ENCODE data around the gene GORASP2.

DNA sequence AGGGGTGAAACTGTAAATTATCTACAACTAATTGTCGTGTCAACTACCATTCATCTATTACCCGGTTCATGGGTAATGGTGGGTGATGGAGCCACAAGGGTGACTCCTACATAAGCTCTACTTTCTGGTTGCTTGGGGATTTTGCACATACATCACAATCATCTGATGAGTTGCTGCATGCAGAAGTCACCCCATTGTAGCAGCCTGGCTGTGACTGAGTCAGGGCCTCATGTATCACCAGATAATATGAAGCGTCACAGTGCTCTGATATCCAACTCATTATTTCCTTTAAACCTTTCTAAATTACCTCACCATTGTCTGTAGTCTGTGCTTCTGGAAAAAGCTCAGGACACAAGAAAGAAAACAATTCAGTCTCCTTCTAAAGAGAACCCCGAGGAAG is 32.4 kb upstream of the GORASP2 start:
- TF ChIP-seq, protein P1, sequence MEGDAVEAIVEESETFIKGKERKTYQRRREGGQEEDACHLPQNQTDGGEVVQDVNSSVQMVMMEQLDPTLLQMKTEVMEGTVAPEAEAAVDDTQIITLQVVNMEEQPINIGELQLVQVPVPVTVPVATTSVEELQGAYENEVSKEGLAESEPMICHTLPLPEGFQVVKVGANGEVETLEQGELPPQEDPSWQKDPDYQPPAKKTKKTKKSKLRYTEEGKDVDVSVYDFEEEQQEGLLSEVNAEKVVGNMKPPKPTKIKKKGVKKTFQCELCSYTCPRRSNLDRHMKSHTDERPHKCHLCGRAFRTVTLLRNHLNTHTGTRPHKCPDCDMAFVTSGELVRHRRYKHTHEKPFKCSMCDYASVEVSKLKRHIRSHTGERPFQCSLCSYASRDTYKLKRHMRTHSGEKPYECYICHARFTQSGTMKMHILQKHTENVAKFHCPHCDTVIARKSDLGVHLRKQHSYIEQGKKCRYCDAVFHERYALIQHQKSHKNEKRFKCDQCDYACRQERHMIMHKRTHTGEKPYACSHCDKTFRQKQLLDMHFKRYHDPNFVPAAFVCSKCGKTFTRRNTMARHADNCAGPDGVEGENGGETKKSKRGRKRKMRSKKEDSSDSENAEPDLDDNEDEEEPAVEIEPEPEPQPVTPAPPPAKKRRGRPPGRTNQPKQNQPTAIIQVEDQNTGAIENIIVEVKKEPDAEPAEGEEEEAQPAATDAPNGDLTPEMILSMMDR (conservative IDR thresholded peaks at IDR 0.05; ENCODE audit: low read depth, low read length) = no peak
- TF ChIP-seq EZH2phosphoT487 (IDR thresholded peaks at IDR 0.05; ENCODE audit: borderline replicate concordance, low read length) (no peak), EZH2 (IDR thresholded peaks at IDR 0.05; ENCODE audit: low read length, unreplicated experiment) (no peak)

Data from PC-3 (cell line).